Muscle of leg (tissue), 11 donors: ENCODE measurements around the gene YTHDF2. TPM values are rescaled to one million over a fixed set of nuclear protein-coding genes. Genes with fewer than 3 reads are reported as not detected.
"Not testable (repeated sequence)": the region's sequence is repeated elsewhere in the genome, so short reads cannot be mapped to it uniquely, and the experiment has no call there.

Experiments used
- DNase-seq: peaks from one replicate; pipeline ENCODE4 v3.0.0; 2013
- H3K27ac ChIP-seq: one replicate; pipeline ENCODE4 v1.5.1; 2013; ENCODE audit warnings: mild to moderate bottlenecking, low read length, control low read depth
- H3K27me3 ChIP-seq: one replicate; pipeline ENCODE4 v1.6.1; 2013; ENCODE audit warnings: low read length; ENCODE audit not compliant: control insufficient read depth, insufficient read depth
- H3K36me3 ChIP-seq: one replicate; pipeline ENCODE4 v1.6.1; 2013; ENCODE audit warnings: low read length; ENCODE audit not compliant: control insufficient read depth, insufficient read depth
- H3K4me1 ChIP-seq: one replicate; pipeline ENCODE4 v1.6.1; 2013; ENCODE audit warnings: low read length; ENCODE audit not compliant: control insufficient read depth, insufficient read depth
- H3K4me3 ChIP-seq: one replicate; pipeline ENCODE4 v1.5.1; 2013; ENCODE audit warnings: low read length, control low read depth
- H3K9me3 ChIP-seq: replicated peaks from 2 replicates; pipeline ENCODE4 v1.6.1; 2013; ENCODE audit warnings: low read depth, low read length; ENCODE audit not compliant: control insufficient read depth
- WGBS: methylation state at CpG from one replicate; pipeline ENCODE4 v1.1.5; 2013; ENCODE audit warnings: missing lambda C conversion rate; ENCODE audit not compliant: insufficient coverage; 5-methylcytosine and 5-hydroxymethylcytosine counted together
- polyA plus RNA-seq, 8 donors: library from polyadenylated mRNA; unstranded; fragments of 120-200 nt; gene quantifications; one replicate each; pipeline versions ENCODE4 v1.2.1 to v1.2.3, GENCODE V29; 2013; ENCODE audit warnings: inconsistent platforms in 1 of 8, low replicate concordance in 1 of 8; ENCODE audit not compliant: insufficient read length in 8 of 8, insufficient read depth in 1 of 8
- total RNA-seq: library from RNA; stranded (reverse); fragments of 120-200 nt; gene quantifications from one replicate; pipeline ENCODE4 v1.2.4, GENCODE V29; 2013

Gene YTHDF2
- total and polyA plus RNA-seq, 9 donors = 39.7 to 57.4 (median 50.2) TPM

DNA sequence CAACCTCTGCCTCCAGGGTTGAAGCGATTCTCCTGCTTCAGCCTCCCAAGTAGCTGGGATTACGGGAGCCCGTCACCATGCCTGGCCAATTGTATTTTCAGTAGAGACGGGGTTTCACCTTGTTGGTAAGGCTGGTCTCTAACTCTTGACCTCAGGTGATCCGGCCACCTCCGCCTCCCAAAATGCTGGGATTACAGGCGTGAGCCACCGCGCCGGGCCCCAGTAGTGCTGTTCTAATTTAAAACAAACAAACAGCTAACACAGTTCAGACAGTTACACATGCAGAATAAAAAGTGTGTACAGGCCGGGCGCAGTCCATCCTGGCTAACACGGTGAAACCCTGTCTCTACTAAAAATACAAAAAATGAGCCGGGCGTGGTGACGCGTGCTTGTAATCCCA is 39.6 kb downstream of the YTHDF2 start:
- DNase-seq = no peak
- 100% methylated on average over 3 of the region's 17 CpGs for WGBS
- Histone ChIP-seq H3K4me1 (peaks cover 9% of the 10 kb centered on the region), H3K9me3 (no peaks in the 10 kb centered on the region), H3K36me3 (peaks cover 3% of the 10 kb centered on the region), H3K4me3 (no peak overlapping the region), H3K27ac (no peak overlapping the region), H3K27me3 (no peaks in the 10 kb centered on the region)

DNA sequence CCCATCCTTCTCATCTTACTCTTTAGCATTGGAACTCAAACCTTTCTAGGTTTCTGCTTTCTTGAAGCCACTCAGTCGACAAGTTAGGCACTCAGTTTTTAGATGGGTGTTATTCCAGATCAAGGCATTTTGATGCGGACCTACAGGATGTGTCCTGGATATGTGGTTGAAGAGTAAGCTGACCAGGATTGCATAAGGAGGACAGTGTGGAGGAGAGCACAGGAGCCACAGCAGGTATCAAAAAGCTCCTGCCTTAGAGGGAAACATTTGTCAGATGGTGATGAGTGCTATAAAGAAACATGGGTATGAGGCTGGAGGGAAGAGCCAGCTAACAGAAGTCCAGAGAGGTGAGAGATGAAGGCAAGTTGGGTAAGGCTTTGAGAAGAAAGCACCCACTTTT is 41.3 kb downstream of the YTHDF2 start:
- 71% methylated on average over 2 of the region's 2 CpGs for WGBS
- no peak for DNase-seq

DNA sequence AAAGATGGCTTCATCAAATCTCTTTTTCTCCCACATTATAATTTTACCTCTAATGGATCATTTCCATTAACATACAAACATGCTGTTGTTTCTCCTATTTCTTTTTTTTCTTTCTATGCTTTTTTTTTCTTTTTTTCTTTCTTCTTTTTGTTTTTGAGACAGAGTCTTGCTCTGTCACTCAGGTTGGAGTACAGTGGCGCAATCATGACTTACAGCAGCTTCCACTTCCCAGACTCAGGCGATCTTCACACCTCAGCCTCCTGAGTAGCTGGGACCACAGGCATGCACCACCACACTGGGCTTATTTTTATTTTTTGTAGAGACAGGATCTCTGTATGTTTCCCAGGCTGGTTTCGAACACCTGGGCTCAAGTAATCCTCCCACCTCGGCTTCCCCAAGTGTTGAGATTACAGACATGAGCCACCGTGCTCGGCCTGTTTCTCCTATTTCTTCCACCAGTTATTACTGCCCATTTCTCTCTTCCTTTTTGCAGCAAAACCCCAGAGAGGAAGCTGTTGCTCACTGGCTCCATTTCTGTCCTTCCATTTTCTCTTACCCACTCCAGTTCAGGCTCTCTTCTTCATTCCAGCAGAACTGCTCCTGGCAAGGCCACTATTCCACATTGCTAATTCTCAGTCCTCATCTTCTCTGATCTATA is 43.1 kb downstream of the YTHDF2 start:
- 44% methylated on average over 4 of the region's 6 CpGs for WGBS
- no peaks in the 10 kb centered on the region for H3K9me3 ChIP-seq
- H3K4me3 ChIP-seq = no peak overlapping the region
- no peak for DNase-seq
- H3K36me3 ChIP-seq = no peaks in the 10 kb centered on the region
- H3K27ac ChIP-seq = no peak overlapping the region
- H3K27me3 ChIP-seq = no peaks in the 10 kb centered on the region
- peaks cover 7% of the 10 kb centered on the region for H3K4me1 ChIP-seq

More for the DNA sequence above, 41.3 kb downstream of the YTHDF2 start:
- no peaks in the 10 kb centered on the region for H3K9me3 ChIP-seq
- peaks cover 3% of the 10 kb centered on the region for H3K36me3 ChIP-seq
- H3K27ac ChIP-seq = no peak overlapping the region
- no peaks in the 10 kb centered on the region for H3K27me3 ChIP-seq
- H3K4me1 ChIP-seq = peaks cover 9% of the 10 kb centered on the region
- no peak overlapping the region for H3K4me3 ChIP-seq

DNA sequence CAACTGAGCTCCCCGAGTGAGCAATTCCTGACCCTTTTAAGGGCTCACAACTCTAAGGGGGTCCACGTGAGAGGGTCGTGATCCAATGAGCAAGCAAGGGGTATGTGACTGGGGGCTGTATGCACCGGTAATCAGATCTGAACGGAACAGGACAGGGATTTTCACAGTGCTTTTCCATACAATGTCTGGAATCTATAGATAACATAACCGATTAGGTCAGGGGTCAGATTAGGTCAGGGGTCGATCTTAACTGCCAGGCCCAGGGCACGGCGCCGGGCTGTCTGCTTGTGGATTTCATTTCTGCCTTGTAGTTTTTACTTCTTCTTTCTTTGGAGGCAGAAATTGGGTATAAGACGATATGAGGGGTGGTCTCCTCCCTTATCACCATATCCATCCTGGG is 44.6 kb downstream of the YTHDF2 start:
- no peak overlapping the region for H3K27ac ChIP-seq
- no peak for DNase-seq
- peaks cover 4% of the 10 kb centered on the region for H3K4me1 ChIP-seq
- WGBS = 56% methylated on average over 4 of the region's 11 CpGs
- no peaks in the 10 kb centered on the region for H3K9me3 ChIP-seq
- H3K27me3 ChIP-seq = no peaks in the 10 kb centered on the region
- no peak overlapping the region for H3K4me3 ChIP-seq
- no peaks in the 10 kb centered on the region for H3K36me3 ChIP-seq

DNA sequence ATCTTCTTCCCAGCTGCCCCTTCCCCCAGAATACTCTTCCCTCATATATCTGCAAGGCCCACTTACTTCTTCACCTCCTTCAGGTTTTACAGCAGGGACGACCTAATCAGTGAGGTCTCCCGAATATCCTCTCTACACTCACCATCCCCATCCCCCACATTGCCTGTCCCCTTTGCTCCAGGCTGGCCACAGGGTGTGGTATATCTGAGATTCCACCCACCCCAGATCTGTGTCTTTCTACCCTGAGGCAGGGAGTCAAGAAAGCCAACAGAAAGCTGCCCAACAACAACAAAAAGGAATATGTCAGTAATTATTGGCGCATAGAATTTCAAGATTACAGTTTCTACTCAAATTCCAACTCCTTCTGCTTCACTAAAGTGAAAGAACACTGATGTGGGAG is 45.3 kb downstream of the YTHDF2 start:
- H3K4me1 ChIP-seq = peaks cover 4% of the 10 kb centered on the region
- no CpG with 5 or more reads among the region's 3 CpGs for WGBS
- no peaks in the 10 kb centered on the region for H3K27me3 ChIP-seq
- H3K36me3 ChIP-seq = no peaks in the 10 kb centered on the region
- no peak overlapping the region for H3K4me3 ChIP-seq
- DNase-seq = no peak
- H3K9me3 ChIP-seq = no peaks in the 10 kb centered on the region
- H3K27ac ChIP-seq = no peak overlapping the region

DNA sequence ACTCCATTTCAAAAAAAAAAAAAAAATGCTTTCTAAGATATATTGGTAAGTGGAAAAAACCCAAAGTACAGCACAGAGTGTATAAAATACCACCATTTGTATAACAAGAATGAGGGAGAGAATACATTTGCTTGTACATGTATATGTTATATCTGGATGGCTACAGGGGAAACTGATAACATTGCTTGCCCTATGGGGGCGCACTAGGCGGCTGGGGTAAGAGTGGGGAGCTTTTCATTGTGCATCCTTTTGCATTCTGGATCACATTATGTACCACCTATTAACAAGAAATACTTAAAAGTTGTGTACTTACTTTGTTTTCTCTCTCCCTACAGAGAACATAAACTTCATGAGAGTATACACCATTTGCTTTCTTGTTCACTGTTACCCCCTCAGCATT is 46.6 kb downstream of the YTHDF2 start:
- DNase-seq = no peak
- Histone ChIP-seq H3K27ac (no peak overlapping the region), H3K36me3 (no peaks in the 10 kb centered on the region), H3K9me3 (no peaks in the 10 kb centered on the region), H3K4me1 (peaks cover 4% of the 10 kb centered on the region), H3K4me3 (no peak overlapping the region), H3K27me3 (no peaks in the 10 kb centered on the region)
- no CpG with 5 or more reads among the region's 2 CpGs for WGBS

DNA sequence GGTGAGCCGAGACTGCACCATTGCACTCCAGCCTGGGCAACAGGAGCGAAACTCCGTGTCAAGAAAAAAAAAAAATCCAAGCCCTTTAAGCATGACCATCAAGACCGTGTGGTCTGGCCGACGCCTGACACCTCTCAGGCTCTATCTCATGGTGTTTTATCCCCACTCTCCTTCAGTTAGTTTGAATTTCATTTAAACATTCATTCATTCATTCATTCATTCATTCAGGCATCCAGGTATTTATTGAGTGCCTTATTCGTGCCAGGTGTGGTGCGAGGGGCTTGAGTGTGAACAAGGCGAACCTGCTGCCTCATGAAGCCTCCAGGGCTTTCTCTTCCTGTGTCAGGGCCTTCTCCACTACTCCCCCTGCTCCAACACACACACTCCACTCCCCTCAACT is 52.7 kb downstream of the YTHDF2 start:
- Histone ChIP-seq H3K4me1 (peaks cover 4% of the 10 kb centered on the region), H3K36me3 (no peaks in the 10 kb centered on the region), H3K27me3 (peaks cover 2% of the 10 kb centered on the region), H3K4me3 (no peak overlapping the region), H3K9me3 (no peaks in the 10 kb centered on the region), H3K27ac (no peak overlapping the region)
- DNase-seq = no peak
- whole genome bisulfite sequencing = 91% methylated on average over 7 of the region's 9 CpGs

DNA sequence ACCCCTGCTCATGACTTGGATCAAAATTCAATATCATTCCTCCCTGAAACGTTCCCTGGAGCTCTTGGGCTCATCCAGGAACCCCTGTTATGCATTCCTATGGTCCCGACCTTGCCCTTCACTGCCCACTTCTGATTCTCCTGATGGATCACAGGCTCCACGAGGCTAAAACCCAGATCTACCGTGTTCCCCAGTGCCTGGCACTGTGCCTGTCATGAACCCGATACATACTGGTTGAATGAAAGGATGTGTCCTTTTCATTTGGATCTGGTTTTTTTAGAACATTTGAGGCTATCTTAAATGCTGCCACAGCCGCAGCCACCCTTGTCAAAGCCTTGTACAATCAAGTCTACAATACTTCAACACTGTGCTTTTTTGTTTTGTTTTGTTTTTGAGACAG is 53.1 kb downstream of the YTHDF2 start:
- Histone ChIP-seq H3K9me3 (no peaks in the 10 kb centered on the region), H3K4me1 (peaks cover 4% of the 10 kb centered on the region), H3K27me3 (peaks cover 2% of the 10 kb centered on the region), H3K27ac (no peak overlapping the region), H3K4me3 (no peak overlapping the region), H3K36me3 (no peaks in the 10 kb centered on the region)
- 54% methylated on average over 4 of the region's 6 CpGs for WGBS
- DNase-seq = no peak

DNA sequence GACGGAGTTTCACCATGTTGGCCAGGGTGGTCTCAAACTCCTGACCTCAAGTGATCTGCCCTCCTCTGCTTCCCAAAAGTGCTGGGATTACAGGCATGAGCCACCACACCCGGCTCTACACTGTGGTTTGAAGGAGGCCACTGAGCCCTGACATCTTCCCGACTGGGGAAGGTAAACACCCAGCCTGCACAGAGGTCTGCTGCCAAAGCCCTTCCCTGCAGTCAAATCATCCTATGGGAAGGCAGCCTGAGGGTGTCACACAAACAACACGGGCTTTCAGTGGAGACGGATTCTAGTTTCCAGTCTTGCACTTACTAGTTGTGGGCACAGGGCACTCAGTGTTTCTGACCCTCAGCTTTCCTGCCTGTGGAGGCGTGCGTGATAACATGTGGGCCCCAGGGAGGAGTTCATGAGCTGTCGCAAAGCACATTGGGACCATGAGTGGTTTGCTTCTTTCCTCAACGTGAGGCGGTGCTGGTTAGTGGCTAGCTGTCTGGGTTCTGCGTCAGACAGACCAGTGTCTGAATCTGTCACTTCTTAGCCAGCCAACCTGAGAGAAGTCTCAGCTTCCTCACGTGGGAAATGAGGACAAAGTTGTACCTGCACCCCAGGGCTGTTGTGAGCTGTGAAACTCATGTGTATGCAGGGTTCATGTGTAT is 53.8 kb downstream of the YTHDF2 start:
- 50% methylated on average over 10 of the region's 12 CpGs for WGBS
- no peak overlapping the region for H3K4me3 ChIP-seq
- H3K9me3 ChIP-seq = no peaks in the 10 kb centered on the region
- DNase-seq = no peak
- H3K4me1 ChIP-seq = no peaks in the 10 kb centered on the region
- H3K36me3 ChIP-seq = no peaks in the 10 kb centered on the region
- H3K27me3 ChIP-seq = peaks cover 2% of the 10 kb centered on the region
- no peak overlapping the region for H3K27ac ChIP-seq

DNA sequence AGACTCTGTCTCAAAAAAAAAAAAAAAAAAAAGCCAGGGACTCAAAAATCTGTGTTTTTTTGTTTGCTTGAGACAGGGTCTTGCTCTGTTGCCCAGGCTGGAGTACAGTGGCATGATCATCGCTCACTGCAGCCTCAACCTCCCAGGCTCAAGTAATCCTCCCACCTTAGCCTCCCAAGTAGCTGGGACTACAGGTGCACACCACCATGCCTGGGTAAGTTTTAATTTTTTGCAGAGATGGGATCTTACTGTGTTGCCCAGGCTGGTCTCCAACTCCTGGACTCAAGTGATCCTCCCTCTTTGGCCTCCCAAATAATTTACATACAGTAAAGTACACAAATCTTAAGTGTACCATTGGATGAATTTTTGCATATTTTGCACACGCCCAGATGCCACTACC is 55.2 kb downstream of the YTHDF2 start:
- WGBS = 83% methylated on average over 1 of the region's 2 CpGs
- H3K36me3 ChIP-seq, H3K4me1 ChIP-seq, H3K4me3 ChIP-seq, H3K27ac ChIP-seq, H3K9me3 ChIP-seq, H3K27me3 ChIP-seq, DNase-seq: not testable (repeated sequence)
